GM19025 (cell line): ENCODE data around the gene MYRF.

Source experiments
- ATAC-seq: cut with Tn5 transposase; IDR thresholded peaks from one replicate; pipeline ENCODE4 v1.9.1; 2021; ENCODE audit warnings: mild to moderate bottlenecking, low read depth, moderate library complexity; ENCODE audit not compliant: unreplicated experiment

The MYRF gene

GRCh38 chr11:61773809-61774208, 21.4 kb downstream of the MYRF start:
- ATAC-seq = no peak

GRCh38 chr11:61774411-61774810, 22.0 kb downstream of the MYRF start:
- no peak for ATAC-seq

- ATAC-seq = no peak
These were observed 22.7 kb downstream of the MYRF start for GRCh38 chr11:61775106-61775505.

GRCh38 chr11:61775606-61776554, 23.4 kb downstream of the MYRF start:
- ATAC-seq = no peak

- ATAC-seq = no peak
These were observed 24.2 kb downstream of the MYRF start for GRCh38 chr11:61776561-61777075.

- no peak for ATAC-seq
These were observed 25.0 kb downstream of the MYRF start for GRCh38 chr11:61777234-61778090.

GRCh38 chr11:61778357-61778886, 26.0 kb downstream of the MYRF start:
- no peak for ATAC-seq

- no peak for ATAC-seq
These were observed 26.6 kb downstream of the MYRF start for GRCh38 chr11:61778920-61779650.

- no peak for ATAC-seq
These were observed 27.5 kb downstream of the MYRF start for GRCh38 chr11:61779666-61780525.

- ATAC-seq = no peak
These were observed 28.2 kb downstream of the MYRF start for GRCh38 chr11:61780581-61781162.

- ATAC-seq = no peak
These were observed 29.1 kb downstream of the MYRF start for GRCh38 chr11:61781585-61781984.

GRCh38 chr11:61782299-61782698, 29.9 kb downstream of the MYRF start:
- ATAC-seq = no peak

GRCh38 chr11:61782841-61783240, 30.4 kb downstream of the MYRF start:
- no peak for ATAC-seq

GRCh38 chr11:61783717-61784505, 31.5 kb downstream of the MYRF start:
- ATAC-seq = no peak

GRCh38 chr11:61784506-61784805, 32.0 kb downstream of the MYRF start:
- no peak for ATAC-seq

- ATAC-seq = no peak
These were observed 33.5 kb downstream of the MYRF start for GRCh38 chr11:61785837-61786402.

- ATAC-seq = no peak
These were observed 35.6 kb downstream of the MYRF start for GRCh38 chr11:61787928-61788491.
